K562 (cell line): ENCODE measurements around the gene RHOF. TPM values are rescaled to one million over a fixed set of nuclear protein-coding genes. Genes with fewer than 3 reads are reported as not detected.

Experiments used
- CHCHD3 ChIP-seq: fragments of 250-450 bp; sonication (Bioruptor Pico); IDR thresholded peaks from 2 replicates; pipeline ENCODE4 v2.1.2; 2022; ENCODE audit warnings: mild to moderate bottlenecking
- EP300 ChIP-seq: IDR thresholded peaks from 2 replicates; pipeline ENCODE4 v1.6.1; 2012; ENCODE audit warnings: low read length, improper control_type of control experiment
- HCFC1 ChIP-seq: IDR thresholded peaks from 2 replicates; pipeline ENCODE4 v1.6.1; 2012; ENCODE audit warnings: low read depth, low read length, improper control_type of control experiment
- JUND ChIP-seq, 2 experiments: IDR thresholded peaks; 2 replicates in 1 of 2; 3 replicates in 1 of 2; pipeline ENCODE4 v1.6.1; 2011; ENCODE audit warnings: borderline replicate concordance in 2 of 2, low read depth in 2 of 2, low read length in 2 of 2, improper control_type of control experiment in 1 of 2, missing biosample characterization in 1 of 2, missing genetic modification characterization in 1 of 2, missing genetic modification reagents in 1 of 2
- MAFF ChIP-seq: IDR thresholded peaks from 2 replicates; pipeline ENCODE4 v1.6.1; 2012; ENCODE audit warnings: low read length, improper control_type of control experiment
- MTA2 ChIP-seq: fragments of 450-650 bp; IDR thresholded peaks from 2 replicates; pipeline ENCODE4 v1.6.1; 2016; ENCODE audit warnings: low read depth
- PRPF4 ChIP-seq: fragments of 200-400 bp; formaldehyde crosslinking; IDR thresholded peaks from one replicate; pipeline ENCODE4 v1.6.1; 2017; ENCODE audit warnings: low read length, low read depth, mild to moderate bottlenecking; ENCODE audit not compliant: insufficient read depth, poor library complexity, severe bottlenecking
- RB1 ChIP-seq: fragments of 450-650 bp; IDR thresholded peaks from 2 replicates; pipeline ENCODE4 v1.6.1; 2017; ENCODE audit warnings: low read depth, mild to moderate bottlenecking
- RNF2 ChIP-seq: sonication (generic); IDR thresholded peaks from 2 replicates; pipeline ENCODE4 v1.6.1; 2016
- TAL1 ChIP-seq: fragments of 450-650 bp; IDR thresholded peaks from 2 replicates; pipeline ENCODE4 v1.6.1; 2016; ENCODE audit warnings: mild to moderate bottlenecking
- ZBED1 ChIP-seq: IDR thresholded peaks from 2 replicates; pipeline ENCODE4 v1.6.1; 2014
- ZFPM2 ChIP-seq: fragments of 250-450 bp; sonication (Bioruptor Pico); IDR thresholded peaks from 2 replicates; pipeline ENCODE4 v1.5.1; 2022; ENCODE audit warnings: mild to moderate bottlenecking
- ZNF124 ChIP-seq: sonication (generic); formaldehyde crosslinking; IDR thresholded peaks from 2 replicates; pipeline ENCODE4 v1.8.1; 2022; ENCODE audit warnings: missing genetic modification reagents
- ZNF347 ChIP-seq: fragments of 450-650 bp; formaldehyde crosslinking; IDR thresholded peaks from 2 replicates; pipeline ENCODE4 v1.4.0; 2020; ENCODE audit warnings: low read depth, mild to moderate bottlenecking, moderate library complexity
- ZNF764 ChIP-seq: fragments of 250-450 bp; sonication (Bioruptor Pico); IDR thresholded peaks from 2 replicates; pipeline ENCODE4 v1.4.0; 2020; ENCODE audit warnings: low read depth, mild to moderate bottlenecking, moderate library complexity
- polyA plus RNA-seq, 8 experiments: library from polyadenylated mRNA; depleted of rRNA in 4 of 8; stranded (reverse) in 5 of 8; unstranded in 3 of 8; fragments of >200 nt; fragmentation: Nextera tagmentation in 2 of 8; fragmentation: Illumina TruSeq in 1 of 8; extraction: Ambion mirVana in 2 of 8; extraction: Trizol in 1 of 8; gene quantifications; 2 replicates each; pipeline versions ENCODE4 v1.2.1 to v1.2.3, GENCODE V29; 2011 to 2014; ENCODE audit warnings: inconsistent platforms in 1 of 8, missing spikeins in 1 of 8
- total RNA-seq, 7 experiments: library from RNA; depleted of rRNA in 6 of 7; stranded (reverse); fragments of >200 nt in 6 of 7; fragmentation: Illumina TruSeq in 2 of 7; extraction: Trizol in 2 of 7; gene quantifications; 2 replicates each; pipeline versions ENCODE4 v1.2.1 to v1.2.3, GENCODE V29; 2011 to 2021; ENCODE audit warnings: low replicate concordance in 1 of 7
- TF ChIP-seq, protein P1 (sequence below): fragments of 250-450 bp; sonication (Bioruptor Pico); IDR thresholded peaks from 2 replicates; pipeline ENCODE4 v1.8.0; 2022; ENCODE audit warnings: moderate library complexity, mild to moderate bottlenecking, inconsistent platforms
- TF ChIP-seq, protein P2 (sequence below): fragments of 250-450 bp; sonication (Bioruptor Pico); IDR thresholded peaks from 2 replicates; pipeline ENCODE4 v1.4.0; 2020
- TF ChIP-seq, protein P3 (sequence below): fragments of 450-650 bp; conservative IDR thresholded peaks from 2 replicates; pipeline ENCODE4 v1.6.1; 2016; ENCODE audit warnings: missing genetic modification characterization, low read depth, mild to moderate bottlenecking, control low read depth, missing compliant biosample characterization
- TF ChIP-seq, protein P4 (sequence below): fragments of 250-450 bp; sonication (Bioruptor Pico); IDR thresholded peaks from 2 replicates; pipeline ENCODE4 v1.5.1; 2021; ENCODE audit warnings: mild to moderate bottlenecking

Gene RHOF
- total and polyA plus RNA-seq, 9 of the 15 experiments (the other 6 are each of a cell fraction or from before 2014, with no cell fraction given): 0.13 to 10.1 (median 4.0) TPM

DNA sequence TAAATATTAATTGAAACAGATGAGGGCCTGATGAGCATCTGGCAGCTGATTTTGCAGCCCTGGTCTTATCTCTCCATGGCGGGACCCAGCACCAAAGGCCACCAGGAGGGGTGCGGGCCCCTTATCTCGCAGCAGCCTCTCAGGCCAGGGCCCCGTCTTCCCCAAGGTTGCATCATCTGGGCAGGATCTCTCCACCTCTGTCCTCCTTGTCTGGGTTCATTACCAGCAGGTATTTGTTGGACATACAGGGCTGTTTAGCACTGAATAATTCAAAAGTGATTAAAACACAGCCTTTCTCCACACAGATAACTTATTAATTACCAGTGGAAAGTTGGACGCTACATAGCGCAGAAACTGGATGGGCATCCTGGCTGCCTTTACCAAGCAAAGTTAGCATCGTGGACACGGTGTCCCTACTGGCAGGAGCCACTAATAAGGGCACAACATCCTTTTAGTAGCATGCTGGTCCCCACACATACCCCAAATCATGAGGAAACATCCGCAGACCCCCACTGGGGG, 55.1 kb downstream of the RHOF start (continued):
- TF ChIP-seq TAL1: peak; percentile 96
- TF ChIP-seq ZNF124 (CRISPR knock-in tag): no peak
- peak; percentile 95 for TF ChIP-seq EP300
- no peak for TF ChIP-seq CHCHD3
- no peak for TF ChIP-seq MAFF
- TF ChIP-seq, protein P1, sequence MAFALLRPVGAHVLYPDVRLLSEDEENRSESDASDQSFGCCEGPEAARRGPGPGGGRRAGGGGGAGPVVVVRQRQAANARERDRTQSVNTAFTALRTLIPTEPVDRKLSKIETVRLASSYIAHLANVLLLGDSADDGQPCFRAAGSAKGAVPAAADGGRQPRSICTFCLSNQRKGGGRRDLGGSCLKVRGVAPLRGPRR (CRISPR knock-in tag): no peak
- peak; percentile 22; the same call in 1 of the 2 replicates for TF ChIP-seq HCFC1
- peak; percentile 80 for TF ChIP-seq RNF2
- TF ChIP-seq ZNF347 (CRISPR knock-in tag): no peak
- TF ChIP-seq MTA2: peak; percentile 84
- TF ChIP-seq, protein P2, sequence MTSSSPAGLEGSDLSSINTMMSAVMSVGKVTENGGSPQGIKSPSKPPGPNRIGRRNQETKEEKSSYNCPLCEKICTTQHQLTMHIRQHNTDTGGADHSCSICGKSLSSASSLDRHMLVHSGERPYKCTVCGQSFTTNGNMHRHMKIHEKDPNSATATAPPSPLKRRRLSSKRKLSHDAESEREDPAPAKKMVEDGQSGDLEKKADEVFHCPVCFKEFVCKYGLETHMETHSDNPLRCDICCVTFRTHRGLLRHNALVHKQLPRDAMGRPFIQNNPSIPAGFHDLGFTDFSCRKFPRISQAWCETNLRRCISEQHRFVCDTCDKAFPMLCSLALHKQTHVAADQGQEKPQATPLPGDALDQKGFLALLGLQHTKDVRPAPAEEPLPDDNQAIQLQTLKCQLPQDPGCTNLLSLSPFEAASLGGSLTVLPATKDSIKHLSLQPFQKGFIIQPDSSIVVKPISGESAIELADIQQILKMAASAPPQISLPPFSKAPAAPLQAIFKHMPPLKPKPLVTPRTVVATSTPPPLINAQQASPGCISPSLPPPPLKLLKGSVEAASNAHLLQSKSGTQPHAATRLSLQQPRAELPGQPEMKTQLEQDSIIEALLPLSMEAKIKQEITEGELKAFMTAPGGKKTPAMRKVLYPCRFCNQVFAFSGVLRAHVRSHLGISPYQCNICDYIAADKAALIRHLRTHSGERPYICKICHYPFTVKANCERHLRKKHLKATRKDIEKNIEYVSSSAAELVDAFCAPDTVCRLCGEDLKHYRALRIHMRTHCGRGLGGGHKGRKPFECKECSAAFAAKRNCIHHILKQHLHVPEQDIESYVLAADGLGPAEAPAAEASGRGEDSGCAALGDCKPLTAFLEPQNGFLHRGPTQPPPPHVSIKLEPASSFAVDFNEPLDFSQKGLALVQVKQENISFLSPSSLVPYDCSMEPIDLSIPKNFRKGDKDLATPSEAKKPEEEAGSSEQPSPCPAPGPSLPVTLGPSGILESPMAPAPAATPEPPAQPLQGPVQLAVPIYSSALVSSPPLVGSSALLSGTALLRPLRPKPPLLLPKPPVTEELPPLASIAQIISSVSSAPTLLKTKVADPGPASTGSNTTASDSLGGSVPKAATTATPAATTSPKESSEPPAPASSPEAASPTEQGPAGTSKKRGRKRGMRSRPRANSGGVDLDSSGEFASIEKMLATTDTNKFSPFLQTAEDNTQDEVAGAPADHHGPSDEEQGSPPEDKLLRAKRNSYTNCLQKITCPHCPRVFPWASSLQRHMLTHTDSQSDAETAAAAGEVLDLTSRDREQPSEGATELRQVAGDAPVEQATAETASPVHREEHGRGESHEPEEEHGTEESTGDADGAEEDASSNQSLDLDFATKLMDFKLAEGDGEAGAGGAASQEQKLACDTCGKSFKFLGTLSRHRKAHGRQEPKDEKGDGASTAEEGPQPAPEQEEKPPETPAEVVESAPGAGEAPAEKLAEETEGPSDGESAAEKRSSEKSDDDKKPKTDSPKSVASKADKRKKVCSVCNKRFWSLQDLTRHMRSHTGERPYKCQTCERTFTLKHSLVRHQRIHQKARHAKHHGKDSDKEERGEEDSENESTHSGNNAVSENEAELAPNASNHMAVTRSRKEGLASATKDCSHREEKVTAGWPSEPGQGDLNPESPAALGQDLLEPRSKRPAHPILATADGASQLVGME (CRISPR knock-in tag): no peak
- TF ChIP-seq, protein P3, sequence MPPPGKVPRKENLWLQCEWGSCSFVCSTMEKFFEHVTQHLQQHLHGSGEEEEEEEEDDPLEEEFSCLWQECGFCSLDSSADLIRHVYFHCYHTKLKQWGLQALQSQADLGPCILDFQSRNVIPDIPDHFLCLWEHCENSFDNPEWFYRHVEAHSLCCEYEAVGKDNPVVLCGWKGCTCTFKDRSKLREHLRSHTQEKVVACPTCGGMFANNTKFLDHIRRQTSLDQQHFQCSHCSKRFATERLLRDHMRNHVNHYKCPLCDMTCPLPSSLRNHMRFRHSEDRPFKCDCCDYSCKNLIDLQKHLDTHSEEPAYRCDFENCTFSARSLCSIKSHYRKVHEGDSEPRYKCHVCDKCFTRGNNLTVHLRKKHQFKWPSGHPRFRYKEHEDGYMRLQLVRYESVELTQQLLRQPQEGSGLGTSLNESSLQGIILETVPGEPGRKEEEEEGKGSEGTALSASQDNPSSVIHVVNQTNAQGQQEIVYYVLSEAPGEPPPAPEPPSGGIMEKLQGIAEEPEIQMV: peak; percentile 71; the same call in 1 of the 2 replicates
- no peak for TF ChIP-seq ZNF764
- no peak for TF ChIP-seq ZFPM2
- no peak for TF ChIP-seq PRPF4
- no peak for TF ChIP-seq ZBED1
- TF ChIP-seq JUND (IDR thresholded peaks at IDR 0.05; ENCODE audit: borderline replicate concordance, low read depth, low read length): peak; percentile 96
- peak; percentile 93; the same call in 1 of the 3 replicates for TF ChIP-seq JUND (tag; IDR thresholded peaks at IDR 0.05; ENCODE audit: borderline replicate concordance, low read depth, low read length)
- TF ChIP-seq, protein P4, sequence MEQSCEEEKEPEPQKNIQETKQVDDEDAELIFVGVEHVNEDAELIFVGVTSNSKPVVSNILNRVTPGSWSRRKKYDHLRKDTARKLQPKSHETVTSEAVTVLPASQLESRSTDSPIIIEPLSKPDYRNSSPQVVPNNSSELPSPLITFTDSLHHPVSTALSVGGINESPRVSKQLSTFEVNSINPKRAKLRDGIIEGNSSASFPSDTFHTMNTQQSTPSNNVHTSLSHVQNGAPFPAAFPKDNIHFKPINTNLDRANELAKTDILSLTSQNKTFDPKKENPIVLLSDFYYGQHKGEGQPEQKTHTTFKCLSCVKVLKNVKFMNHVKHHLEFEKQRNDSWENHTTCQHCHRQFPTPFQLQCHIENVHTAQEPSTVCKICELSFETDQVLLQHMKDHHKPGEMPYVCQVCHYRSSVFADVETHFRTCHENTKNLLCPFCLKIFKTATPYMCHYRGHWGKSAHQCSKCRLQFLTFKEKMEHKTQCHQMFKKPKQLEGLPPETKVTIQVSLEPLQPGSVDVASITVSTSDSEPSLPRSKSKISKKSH (CRISPR knock-in tag): no peak
- no peak for TF ChIP-seq RB1
